OCI-M2 (cell line): Measurements from ENCODE around the gene WDR91.
"Not testable (repeated sequence)": the region's sequence is repeated elsewhere in the genome, so short reads cannot be mapped to it uniquely, and the experiment has no call there.

Experiments
- DNase-seq: peaks from one replicate; lab custom pipeline; 2025; ENCODE audit not compliant: unreplicated experiment; lab: John Stamatoyannopoulos, UW

Gene WDR91

DNA sequence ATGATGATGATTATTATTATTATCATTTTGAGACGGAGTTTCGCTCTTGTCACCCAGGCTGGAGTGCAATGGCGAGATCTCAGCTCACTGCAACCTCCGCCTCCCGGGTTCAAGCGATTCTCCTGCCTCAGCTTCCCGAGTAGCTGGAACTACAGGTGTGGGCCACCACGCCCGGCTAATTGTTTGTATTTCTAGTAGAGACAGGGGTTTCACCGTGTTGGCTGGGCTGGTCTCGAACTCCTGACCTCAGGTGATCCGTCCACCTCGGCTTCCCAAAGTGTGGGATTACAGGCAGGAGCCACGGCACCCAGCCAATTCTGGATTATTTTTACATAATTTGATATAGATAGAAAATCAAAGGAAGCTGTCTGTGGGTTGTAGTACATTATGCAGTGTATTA lies 22.8 kb upstream of the WDR91 start:
- not testable (repeated sequence) for DNase-seq

DNA sequence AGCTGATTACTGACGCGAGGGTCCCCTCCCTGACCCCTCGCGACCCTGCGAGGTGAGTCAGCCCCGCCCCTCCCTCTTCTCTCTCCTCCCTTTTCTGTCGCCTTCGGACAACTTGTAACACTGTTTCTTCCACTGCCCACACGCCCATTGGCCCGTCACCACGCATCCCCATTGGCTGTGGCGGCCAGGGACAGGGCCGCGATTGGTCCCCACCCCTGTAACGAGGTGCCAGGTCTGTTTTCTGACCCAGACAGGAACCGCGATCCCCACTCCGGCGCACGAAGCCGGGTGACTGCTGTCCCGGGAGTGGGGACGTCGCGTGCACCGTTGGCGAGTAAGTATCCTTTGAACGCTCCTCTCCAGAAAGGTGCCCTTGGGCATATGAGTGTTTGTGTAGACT lies 22.2 kb upstream of the WDR91 start, which contains the start of gene STRA8:
STRA8 (plus strand) TSS at position 269 of the 400 bp plus-strand sequence. CDS start 6,687 bp downstream, outside the sequence.
- no peak for DNase-seq

DNA sequence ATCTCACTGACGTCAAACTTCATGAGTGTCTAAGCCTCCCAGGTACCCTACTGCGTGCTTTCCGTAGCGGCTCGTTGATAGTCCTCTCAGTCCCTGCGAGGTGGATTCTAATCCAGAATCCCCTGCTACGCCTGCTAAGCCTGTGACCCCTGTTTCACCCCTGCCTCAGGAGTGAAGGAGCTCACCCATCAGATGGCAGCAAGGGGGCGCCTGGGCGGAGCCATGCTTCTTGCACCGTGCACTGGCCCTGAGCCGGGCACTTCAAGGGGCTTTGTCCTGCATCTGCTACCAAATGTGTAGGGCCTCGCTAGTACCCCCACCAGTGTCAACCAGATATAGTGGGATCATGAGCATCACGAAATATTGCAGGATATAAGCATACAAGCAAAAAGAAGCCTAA lies 21.4 kb upstream of the WDR91 start:
- no peak for DNase-seq

DNA sequence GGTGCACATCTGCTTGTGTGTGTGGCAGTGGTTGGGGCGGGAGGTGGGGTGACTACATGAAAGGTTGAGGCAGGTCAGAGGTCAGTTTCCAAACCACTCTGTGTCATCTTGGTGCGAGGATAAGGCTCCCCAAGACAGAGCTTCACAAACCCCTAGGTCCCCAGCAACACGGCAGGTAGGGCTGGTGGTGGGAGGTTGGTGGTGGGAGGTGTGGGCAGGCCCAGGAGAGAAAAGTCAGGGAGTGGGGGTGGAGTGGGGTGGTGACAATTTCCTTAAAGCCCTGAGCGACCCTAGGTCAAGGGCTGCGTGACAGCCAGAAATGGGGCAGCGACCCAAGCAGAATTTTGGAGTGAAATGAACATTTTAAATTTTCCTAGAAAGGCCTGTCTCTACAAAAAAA lies 20.8 kb upstream of the WDR91 start:
- no peak for DNase-seq

DNA sequence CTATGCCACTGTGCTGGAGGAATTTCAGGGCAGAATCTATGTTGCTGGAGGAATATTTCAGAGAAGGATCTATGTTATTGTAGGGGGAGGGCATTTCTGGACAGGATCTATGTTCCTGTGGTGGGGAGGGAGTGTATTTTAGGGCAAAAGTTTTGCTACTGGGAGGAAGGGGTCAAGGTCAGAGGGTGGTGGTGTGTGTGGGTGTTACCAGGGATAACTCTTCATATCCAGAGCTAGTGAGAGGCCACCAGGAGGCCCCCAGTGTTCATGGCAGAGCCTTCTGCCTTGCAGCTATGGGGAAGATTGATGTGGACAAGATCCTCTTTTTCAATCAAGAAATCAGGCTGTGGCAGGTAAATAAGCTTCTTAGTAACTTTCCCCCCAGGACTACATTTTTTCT lies 20.4 kb upstream of the WDR91 start:
- no peak for DNase-seq

DNA sequence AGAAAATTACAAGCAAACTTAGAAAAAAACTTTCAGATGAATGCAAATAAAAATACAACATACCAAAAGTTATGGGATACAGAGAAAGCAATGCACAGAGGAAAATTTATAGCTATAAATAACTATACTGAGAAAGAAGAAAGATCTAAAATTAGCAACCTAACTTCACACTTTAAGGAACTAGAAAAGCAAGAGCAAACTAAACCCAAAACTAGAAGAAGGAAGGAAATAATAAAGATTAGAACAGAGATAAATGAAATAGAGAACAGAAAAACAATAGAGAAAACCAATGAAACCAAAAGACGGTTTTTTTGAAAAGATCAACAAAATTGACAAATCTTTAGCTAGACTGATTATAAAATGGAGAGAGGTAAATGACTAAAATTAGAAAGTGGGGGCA lies 12.7 kb upstream of the WDR91 start:
- DNase-seq = no peak

DNA sequence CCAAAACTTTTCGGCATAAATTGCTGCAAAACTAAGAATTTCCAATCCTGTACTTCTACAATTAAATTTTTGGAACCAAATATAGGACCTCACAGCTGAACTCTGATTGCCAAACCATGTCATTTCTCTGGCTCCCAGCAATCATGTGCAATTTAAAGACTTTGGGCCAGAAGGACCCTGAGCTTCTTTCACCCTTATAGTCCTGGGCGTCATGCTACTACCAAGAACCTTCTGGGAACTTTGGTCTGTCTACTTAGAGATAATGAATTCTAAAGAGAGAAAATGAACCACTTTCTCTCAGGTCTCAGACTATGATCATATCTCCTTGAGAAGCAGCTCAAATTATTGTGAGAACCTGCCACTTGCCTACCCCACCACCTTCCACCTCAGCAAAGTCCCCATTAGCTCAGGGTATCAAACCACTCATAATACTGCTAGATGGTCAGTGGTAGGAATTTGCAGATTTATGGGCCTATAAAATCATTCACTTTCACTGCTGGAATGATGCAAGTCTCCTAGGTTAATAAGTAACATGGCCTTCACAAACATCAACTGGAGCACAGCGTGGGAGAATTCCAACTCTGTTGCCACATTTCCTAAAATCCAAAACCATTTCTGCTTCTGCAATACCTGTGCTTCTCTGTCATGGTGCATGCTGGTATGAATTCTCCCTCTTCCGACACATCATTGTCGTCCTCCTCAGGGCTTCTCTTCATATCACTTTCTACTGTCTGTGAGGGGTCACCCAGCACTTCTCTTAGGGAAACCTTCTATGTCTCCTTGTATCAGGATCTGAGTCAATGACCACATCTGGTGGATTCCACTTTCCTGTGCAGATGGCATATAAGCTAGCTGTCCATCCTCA lies 6.6 kb upstream of the WDR91 start:
- DNase-seq = no peak

DNA sequence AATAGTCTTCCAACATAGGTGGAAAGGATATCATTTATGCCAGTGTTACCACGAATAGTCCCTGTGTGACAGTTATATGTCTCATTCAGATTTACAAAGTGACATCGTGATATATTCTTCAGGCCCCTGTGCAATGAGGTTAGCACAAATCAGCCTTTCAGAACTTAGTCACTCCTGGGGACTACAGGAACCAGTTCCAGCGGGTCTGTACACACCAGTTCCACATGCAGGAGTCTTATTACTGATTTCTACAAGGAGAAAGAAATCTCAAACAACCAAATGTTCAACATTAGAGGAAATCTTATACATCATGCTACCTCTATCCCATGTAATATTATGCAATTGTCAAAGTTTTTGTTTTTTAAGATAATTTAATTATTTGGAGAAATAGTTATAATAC lies 4.4 kb upstream of the WDR91 start:
- no peak for DNase-seq

DNA sequence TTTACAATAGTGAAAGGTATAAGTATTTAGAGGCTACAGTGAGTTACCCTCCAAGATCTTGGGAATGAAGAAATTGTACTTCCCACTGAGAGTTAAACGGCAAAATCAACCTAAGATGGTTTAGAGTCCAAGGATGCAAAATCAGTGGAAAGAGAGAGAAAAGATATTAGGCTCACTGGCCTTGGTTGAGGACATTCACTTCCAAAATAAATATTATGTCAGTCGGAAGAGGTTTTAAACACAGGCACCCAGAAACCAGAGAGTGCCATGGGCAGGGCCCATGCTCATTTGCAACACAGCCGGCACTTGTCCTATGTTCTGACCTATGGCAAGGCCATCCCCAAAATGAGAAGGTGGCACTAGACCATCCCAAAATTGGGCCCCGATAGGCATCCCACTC lies 3.9 kb upstream of the WDR91 start:
- no peak for DNase-seq

DNA sequence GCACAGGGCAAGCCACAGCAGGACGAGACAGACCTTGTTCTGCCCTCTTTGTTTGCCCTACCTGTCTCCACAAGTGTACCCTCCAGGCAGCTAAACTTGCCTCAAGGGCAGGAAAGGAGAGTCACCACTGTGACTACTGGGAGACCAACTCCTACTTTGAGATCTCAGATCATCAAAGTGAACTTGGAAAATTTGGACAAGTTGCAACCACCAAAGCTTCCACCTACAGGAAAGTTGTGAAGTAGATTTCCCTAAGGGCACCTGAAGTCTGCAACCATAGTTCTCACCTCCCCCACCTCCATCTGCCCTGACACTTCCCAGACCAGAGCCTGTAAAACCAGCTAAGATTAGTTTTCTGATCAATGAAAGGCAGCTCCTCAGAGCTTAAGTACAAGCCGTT lies 2.5 kb upstream of the WDR91 start:
- DNase-seq = no peak

DNA sequence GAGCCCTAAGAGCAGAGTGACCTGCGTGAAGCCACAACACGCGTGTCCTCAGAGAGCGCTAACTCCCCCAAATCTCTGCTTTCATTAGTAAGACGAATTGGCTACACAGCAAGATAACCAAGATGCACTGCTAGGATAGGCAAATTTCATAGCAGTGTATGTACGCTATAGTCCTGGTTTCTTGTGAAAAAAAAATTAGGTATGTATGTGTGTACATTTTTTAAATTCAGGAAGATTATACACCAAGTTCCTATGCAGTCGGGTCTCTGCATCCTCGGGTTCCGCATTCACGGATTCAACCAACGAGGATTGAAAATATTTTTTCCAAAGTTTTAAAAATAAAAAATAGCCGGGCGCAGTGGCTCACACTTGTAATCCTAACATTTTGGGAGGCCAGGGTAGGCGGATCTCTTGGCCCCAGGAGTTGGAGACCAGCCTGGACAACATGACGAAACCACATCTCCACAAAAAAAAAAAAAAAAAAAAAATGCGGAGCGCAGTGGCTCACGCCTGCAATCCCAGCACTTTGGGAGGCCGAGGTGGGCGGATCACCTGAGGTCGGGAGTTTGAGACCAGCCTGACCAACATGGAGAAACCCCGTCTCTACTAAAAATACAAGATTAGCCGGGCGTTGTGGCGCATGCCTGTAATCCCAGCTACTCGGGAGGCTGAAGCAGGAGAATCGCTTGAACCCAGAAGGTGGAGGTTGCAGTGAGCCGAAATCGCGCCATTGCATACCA lies 790 bp upstream of the WDR91 start:
- not testable (repeated sequence) for DNase-seq

DNA sequence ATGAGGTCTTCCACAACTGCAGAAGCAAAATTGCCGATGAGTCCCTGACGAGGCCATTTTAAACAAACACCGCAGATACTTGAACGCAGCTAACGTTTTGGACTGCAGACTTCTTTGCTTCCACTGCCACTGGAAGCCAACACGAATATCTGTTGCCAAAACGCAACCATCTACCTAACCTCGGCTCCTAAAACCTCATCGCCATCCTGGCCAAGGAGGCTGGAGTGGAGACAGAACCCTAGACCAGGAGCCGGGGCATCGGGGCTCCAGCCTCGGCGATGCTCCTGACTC lies 493 bp downstream of the WDR91 start:
- no peak for DNase-seq

DNA sequence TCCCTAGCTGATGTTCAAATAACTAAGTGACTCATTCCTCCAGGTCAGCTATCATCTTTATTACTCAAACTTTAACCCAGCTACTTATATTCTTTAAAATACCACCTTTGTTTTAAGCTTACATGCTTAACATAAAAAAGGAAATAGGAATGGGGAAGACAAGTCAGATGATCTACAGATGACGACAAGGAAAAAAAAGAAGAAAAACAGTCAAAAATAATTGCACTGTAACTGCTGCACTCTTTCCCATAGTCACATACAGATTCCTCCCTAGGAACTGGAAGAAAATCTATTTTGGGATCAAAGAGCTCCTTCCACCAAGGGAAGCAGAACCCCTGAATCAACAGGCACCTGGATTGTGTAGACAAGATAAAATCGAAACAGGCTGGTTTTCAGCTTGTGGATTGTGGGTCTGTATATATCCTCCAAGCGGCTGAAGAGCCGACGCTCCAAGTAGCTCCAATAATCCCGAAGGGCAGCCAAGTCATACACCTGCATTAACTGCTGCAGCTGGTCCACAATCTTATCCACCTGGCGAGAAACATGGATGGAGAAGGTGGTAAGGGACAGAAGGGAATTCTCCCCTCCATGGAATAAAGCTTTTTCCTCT lies 2.0 kb downstream of the WDR91 start:
- DNase-seq = no peak

DNA sequence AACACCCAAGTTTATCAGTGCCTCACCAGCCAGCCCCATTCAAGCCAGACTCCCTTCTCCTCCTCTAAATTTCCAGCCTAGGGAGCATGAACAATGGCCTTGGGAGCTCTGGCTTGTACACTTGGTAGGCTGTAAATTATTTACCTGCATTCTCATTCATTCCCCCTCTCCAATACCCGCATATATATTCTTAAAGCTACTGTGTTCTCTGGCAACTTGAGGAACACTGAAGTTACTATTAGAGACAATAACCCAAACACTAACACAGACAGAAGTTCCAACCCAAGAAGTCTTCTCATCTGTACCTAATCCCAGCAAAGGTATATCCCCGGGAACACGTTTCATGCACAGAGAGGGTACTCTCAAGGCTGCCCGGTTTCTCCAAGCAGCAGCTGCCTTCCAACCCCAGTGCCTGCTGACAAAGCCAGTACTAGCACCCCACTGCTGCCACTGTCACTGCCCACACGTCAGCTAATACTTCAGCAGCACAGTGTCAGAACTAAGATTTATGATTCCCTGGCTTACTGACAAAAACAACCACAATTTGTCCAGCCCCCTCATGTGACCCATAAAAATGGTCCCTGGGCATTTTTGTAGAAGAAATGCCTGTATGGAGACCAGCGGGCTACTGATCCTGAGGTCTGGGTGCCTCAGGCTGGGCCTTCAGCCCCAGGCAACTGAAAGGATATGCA lies 3.1 kb downstream of the WDR91 start:
- no peak for DNase-seq

DNA sequence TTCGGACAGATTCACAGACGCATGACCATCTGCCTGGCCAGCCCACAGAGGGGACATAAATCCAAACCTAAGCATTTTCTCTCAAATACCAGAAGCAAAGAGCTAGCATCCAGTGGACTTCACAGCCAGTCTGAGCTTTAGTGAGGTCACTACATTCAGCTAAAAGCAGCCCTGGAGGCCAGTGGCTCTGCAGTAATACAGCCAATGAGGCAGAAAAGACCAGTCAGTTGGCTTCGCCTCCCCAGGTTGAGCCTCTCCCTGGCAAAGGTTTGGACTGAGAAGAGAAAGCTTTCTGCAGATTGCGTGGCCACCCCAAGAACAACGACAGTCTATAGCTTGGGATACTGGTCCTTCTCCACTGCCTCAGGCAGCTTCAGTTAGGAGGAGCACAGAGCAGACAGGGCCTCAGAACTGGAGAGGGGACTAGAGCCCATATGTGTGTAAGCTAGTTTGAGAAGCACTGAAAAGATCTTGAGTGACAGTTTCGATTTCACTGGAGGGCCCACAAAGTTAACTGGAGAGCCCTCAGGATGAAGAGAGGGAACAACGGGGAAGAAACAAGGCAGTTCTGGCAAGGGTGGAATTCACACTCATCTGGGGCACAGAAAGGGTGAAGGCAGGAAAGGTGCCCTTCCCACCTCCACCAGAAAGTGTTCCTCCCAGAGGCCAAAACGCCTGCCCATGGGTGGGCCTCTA lies 3.8 kb downstream of the WDR91 start:
- no peak for DNase-seq

DNA sequence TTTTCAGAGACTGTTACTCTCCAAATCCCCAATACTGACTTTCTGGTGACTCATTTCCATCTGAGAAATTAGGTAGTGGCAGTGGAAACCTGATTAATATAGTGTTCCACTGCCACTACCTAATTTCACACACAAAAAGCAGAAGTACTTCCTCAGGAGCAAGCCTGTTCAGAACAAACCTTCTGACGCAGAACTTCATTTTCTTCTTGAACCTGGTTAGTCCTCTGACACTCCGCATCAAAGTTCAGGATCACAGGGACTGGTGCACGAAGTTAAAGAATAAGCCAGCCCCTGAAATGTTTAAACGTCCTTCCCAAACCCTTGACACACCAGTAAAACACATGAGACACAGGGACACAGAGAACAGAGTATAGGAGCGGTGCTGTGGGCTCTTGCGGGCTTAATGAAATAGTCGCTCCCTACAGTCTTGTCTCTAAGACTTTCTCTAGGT lies 4.4 kb downstream of the WDR91 start:
- DNase-seq = no peak

DNA sequence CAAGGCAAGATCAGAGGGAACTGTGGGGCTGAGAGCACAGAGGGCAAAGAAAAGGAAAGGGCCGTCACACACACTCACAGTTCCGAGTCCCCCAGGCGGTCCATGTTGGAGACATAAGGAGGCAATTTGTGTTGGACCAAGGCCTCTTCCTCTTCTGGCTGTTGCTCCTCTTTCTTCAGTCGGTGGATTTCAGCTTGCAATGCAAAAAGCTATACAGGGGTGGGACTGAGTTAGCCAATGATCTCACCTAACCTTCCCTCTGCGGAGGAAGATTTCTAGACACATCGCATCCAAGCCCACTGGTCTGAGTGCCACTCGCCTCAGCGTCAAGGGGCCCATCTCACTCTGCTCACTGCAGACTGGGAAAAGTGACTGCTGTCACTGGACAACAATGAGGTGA lies 5.5 kb downstream of the WDR91 start:
- DNase-seq = no peak

DNA sequence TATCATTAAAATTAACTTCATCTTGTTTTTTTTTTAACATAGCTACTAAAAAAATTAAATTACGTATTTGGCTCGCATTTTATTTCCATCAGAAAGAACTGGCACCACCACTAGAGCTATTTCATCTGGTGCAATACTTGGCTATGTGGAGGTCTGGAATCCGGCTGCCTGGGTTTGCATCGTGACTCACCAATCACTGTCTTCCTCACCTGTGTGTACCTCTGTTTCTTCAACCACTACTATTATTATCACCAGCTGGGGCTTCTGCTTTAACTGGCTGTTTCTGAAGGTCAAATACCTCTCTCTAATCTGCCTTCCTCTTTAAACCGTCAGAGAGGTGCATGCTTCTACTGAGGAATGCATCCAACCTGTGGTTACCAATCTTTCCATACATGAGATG lies 6.5 kb downstream of the WDR91 start:
- no peak for DNase-seq

DNA sequence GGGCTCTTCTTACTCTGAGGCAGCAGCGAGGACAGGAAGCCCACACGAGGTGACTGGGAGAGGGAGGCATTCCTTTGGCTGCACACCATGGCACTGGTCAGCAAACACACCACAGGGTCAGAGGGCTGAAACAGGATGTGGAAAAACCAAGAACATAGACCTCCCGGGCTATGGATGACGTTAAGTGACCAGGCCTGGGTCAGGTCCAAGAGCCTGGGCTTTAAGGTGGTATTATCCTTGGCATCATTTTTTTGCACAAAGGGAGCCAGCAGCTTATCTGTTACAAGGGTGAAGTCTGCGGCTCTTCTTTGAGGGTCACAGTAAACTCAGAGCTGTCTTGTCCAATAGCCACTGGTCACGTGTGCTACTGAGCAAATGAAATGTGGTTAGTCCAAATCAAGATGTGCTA lies 7.0 kb downstream of the WDR91 start:
- DNase-seq = no peak

DNA sequence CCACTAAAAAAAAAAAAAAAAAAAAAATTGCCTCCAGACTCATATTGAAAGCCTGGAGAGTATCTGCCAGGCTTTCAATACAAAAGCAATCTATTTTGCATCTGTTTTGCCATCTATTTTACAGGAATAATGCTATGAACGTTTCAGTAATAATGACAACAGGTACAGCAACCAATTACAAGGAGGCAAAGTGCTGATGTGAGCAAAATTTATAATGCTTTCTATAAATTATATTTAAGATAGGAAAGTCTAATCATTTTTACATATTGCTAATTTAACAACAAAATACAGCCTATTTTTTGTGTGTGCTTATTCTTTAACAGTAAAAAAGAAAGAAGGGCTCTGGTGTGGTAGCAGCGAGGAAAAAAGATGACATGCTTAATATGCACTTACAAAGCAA lies 10.0 kb downstream of the WDR91 start:
- no peak for DNase-seq

DNA sequence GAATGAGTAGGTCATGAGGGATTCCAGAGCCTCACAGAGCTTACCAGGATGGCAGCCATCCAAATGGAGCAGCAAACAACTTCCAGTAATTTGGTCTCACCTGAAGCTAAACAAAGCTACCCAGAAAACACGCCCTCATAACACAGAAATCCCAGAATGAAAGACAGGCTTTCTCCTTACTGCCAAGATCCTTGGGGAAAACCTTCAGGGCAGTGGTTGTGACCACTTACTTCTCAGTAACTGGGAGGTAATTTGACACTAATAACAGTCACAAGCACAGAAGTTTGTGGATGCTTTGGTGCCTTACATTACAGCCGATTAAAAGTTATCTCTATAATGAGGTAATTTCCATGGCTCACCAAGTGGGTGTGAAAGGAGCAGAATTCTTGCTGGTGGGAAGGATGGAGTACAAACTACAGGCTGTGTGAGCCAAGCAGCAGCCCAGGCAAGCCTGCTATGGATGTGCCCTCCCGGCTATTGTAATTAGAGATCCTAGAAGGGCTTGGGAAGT lies 10.4 kb downstream of the WDR91 start:
- no peak for DNase-seq
